ENCODE data around the gene GRAMD2B.
"Not testable (repeated sequence)": the region's sequence is repeated elsewhere in the genome, so short reads cannot be mapped to it uniquely, and the experiment has no call there.

Gene GRAMD2B

GRCh38 chr5:126515337-126515736, 92.1 kb downstream of the GRAMD2B start:
- DNase-seq: no peak

GRCh38 chr5:126516133-126516532, 92.9 kb downstream of the GRAMD2B start:
- no peak for DNase-seq

GRCh38 chr5:126516852-126517251, 93.6 kb downstream of the GRAMD2B start:
- DNase-seq: no peak

GRCh38 chr5:126519223-126519622, 96.0 kb downstream of the GRAMD2B start:
- DNase-seq: not testable (repeated sequence)

- DNase-seq: no peak
These were observed 96.7 kb downstream of the GRAMD2B start for GRCh38 chr5:126519637-126520592.

- DNase-seq: no peak
These were observed 97.4 kb downstream of the GRAMD2B start for GRCh38 chr5:126520593-126520953.

- DNase-seq: no peak
These were observed 97.9 kb downstream of the GRAMD2B start for GRCh38 chr5:126521130-126521529.

GRCh38 chr5:126523818-126524510, 100.8 kb downstream of the GRAMD2B start:
- DNase-seq: no peak

- no peak for DNase-seq
These were observed 102.5 kb downstream of the GRAMD2B start for GRCh38 chr5:126525630-126526245.

GRCh38 chr5:126526493-126526892, 103.3 kb downstream of the GRAMD2B start:
- no peak for DNase-seq

- DNase-seq: no peak
These were observed 103.9 kb downstream of the GRAMD2B start for GRCh38 chr5:126527158-126527557.

- DNase-seq: no peak
These were observed 104.7 kb downstream of the GRAMD2B start for GRCh38 chr5:126527892-126528291.

GRCh38 chr5:126531543-126532120, 108.4 kb downstream of the GRAMD2B start:
- DNase-seq: no peak

GRCh38 chr5:126534553-126534952, 111.3 kb downstream of the GRAMD2B start:
- no peak for DNase-seq

GRCh38 chr5:126535856-126536545, 112.8 kb downstream of the GRAMD2B start:
- DNase-seq: no peak

- no peak for DNase-seq
These were observed 113.7 kb downstream of the GRAMD2B start for GRCh38 chr5:126536874-126537273.

GRCh38 chr5:126538579-126538978, 115.4 kb downstream of the GRAMD2B start:
- no peak for DNase-seq

GRCh38 chr5:126540631-126541030, 117.4 kb downstream of the GRAMD2B start:
- no peak for DNase-seq

GRCh38 chr5:126542441-126542840, 119.2 kb downstream of the GRAMD2B start:
- no peak for DNase-seq

- DNase-seq: no peak
These were observed 119.8 kb downstream of the GRAMD2B start for GRCh38 chr5:126543009-126543408.

- DNase-seq: no peak
These were observed 120.5 kb downstream of the GRAMD2B start for GRCh38 chr5:126543660-126544059.

Data from stimulated activated CD8-positive, alpha-beta memory T cell treated with anti-CD3 and anti-CD28 coated beads, Interleukin-4, amount 100 ng/mL, for 48 hours (primary cell).